ENCODE measurements around the gene HOXB7.

The HOXB7 gene

GRCh38 chr17:48564188-48565021 is 46.4 kb downstream of the HOXB7 start:
- no peak for DNase-seq

DNA sequence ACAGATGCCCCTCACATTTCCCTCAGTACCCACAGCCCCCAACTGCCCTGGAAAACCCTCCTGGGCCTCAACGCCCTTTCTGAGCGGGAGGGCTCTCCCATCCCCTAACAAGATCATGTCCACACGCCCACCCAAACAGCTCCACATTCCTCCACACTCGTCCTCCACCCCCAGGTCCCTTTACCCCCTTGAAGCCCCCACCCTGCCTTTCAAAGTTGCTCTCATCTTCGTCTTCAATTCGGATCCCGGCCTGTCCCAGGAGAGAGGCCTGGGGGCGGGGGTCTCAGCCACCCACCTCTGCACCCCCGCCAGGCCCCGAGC is 47.0 kb downstream of the HOXB7 start:
- DNase-seq = no peak

DNA sequence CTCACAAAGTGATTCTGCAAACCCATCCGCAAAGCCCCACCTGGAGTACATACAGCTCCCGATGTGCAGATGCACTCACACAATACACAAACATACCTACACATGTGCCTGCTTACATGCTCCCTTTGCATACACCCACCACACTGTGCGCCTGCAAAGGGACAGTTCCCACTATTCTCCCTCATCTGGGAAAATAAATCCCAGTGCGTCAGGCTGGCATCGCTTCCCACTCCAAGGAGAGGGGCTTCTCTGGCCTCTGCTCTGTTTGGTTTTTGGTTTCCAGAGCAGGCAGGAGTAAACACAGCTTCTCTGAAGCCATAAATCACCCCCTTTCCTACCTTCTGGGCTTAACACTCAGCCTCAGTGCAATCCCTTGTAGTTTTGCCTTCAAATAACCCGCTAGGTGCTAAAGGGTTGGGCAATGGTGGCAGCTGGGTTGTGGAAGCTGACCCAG is 47.4 kb downstream of the HOXB7 start:
- DNase-seq = no peak

DNA sequence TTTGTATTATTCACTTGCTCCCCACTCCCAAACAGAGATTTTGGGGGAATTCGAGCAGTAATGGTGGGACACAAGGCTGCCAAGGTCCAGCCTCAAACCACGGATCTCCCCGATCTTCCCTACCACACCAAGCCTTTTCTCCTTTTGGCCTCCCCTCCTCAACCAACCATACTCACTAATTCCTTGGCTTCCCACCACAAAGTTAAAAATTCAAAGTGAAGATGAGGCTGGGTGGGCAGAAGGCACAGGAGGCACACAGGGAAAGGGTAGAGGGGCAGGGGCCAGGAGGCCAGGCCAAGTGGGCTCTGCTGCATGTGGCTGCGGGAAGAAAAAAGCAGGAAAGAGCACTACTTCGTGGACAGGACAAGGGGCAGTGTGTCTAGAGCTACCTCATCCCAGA is 47.9 kb downstream of the HOXB7 start:
- DNase-seq = no peak

- DNase-seq = no peak
Measured at GRCh38 chr17:48561884-48562810, 48.7 kb downstream of the HOXB7 start.

DNA sequence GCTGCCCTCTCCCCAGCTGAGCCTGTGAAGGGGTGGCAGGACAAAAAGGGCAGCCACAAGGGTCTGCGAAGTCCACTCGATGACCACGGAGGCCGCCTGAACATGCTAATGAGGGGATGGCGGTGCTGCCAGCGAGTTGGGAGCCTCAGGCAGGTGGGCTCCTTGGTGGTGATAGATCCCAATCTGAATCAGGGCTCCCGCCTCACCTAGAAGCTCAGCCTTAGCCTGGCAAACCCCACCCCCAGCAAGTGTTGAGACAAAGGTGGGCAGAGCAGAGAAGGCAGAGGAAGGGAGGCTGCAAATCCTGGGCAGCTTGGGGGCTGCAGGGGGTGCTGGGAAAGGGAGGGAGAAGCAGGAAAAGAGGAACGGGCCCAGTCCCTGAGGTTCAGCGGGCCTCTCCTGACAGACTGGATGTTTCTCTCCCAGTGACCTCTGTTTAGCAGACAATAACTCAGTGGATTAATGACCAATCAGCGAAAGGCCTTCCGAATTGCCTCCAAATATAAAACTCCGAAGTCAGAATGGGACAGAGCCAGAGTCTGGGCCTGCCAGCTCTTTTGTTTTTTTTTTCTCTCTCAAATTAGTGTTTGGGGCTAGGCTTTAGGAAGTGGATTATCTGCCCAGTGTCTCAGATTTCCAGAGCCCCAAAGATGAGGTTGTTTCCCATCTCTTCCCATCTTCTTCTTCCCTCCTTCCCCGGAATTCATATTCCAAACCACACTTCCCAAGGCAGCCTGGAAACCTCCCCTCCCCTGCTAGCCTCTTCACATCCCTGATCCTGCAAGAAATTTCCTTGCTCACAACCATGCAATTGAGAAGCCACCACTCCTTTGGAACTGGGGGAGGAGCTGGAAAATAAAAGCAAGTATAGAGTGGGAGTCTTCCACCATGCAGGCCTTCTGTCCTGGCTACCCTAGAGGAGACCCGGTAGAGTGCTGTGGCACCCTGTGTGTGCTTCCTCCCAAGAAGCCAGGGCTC is 50.7 kb downstream of the HOXB7 start:
- DNase-seq = no peak

DNA sequence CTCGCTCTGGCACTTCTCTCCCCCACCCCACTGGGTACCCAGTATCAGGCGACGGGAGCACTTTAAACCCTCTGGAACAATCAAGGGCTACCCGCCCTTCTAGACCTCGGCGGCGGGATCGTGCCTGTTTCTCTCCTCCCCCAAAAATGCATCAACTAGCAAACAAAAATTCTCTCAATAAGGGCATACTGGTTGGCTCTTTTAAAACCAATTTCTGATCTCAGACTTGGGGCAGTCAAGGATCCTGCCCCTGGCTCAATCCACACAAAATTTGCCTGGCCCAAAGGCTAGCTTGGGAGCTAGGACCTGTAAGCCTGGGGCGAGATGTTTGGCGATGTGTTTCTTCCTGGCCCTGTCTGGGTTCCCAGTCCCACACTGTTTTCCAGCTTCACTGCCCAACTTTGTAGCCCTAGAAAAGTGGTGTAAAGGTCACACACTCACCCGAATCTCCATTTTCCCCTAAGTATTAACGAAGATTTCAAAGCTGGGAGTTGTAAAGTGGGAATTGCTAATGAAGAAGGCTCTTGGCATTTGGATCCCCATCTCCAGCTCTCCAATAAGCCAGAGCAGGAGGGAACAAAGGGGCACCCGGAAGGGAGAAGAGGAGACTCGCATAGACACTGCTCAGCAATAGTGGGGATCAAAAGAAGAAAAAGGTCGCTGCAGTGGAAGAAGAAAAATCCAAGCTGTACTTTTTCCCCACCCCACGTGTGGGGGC is 51.5 kb downstream of the HOXB7 start:
- no peak for DNase-seq

DNA sequence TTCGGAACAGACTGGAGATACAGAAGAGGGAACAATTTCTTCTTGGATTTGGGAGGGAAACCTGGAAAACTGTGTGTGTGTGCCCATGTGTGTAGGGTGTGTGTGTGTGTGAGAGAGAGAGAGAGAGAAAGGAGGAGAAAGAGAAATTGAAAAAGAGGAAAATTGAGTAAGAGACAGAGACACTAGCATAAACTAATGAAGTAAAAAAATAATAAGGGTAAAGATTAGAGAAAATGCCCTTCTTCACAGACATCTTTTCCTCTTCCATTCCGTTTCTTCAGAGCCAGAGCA is 52.0 kb downstream of the HOXB7 start:
- no peak for DNase-seq

DNA sequence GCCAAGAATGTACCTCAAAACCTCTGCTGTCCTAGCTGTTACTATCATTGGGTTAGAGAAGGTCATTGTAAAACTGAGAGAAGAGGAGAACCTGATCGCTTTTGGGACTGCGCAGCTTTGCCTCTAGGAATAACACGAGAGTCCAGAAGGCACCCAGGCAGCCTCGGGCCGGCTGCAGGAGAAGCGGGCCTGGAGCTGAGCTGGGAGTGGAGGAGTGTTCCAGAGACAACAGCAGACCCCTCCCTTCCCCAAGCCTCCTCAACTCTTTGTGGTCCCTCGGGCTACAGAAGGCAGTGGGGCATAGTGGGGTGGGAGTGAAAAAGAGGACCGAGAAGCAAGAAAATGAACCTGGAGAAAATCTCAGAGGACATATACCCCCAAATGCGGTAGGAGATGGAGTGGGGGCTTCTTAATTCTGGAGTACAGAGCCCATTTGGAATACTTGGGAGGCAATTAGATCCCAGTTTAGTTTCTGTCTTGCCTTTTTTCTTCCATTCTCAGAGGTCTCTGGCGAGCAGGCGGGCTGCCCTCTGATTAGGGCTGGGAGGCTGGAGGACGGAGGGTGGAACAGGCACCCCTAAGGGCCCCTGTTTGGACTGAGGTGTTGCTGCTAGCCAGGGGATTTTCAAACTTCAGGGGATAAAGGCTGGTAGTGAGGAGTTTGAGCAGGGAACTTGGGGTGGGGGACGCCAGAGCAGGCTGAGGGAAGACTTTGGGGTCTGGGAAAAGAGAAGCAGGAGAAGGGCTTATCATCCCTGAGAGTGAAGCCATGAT is 52.6 kb downstream of the HOXB7 start:
- DNase-seq = no peak

All from Kasumi-1 (cell line).